Measurements from ENCODE around the gene ECI1. TPM values are rescaled to one million over a fixed set of nuclear protein-coding genes. Genes with fewer than 3 reads are reported as not detected.
A peak's percentile ranks its signal among the peaks of the same experiment; 100 is the strongest.

Gene ECI1
- total and polyA plus RNA-seq, 2 of the 13 experiments (the other 11 are each of a cell fraction or from before 2014, with no cell fraction given): 82.0 to 102 TPM

- TF ChIP-seq ZNF574 (CRISPR knock-in tag; IDR thresholded peaks at IDR 0.05): peak; percentile 80
- 0 out of 2 replicates have a peak, but pooled peaks have one; percentile 30 for TF ChIP-seq ZBTB38 (CRISPR knock-in tag; IDR thresholded peaks at IDR 0.05)
- no peak for TF ChIP-seq PTBP1 (IDR thresholded peaks at IDR 0.05; ENCODE audit: low read depth, low read length, poor library complexity, severe bottlenecking)
- peak; percentile 20; the same call in 1 of the 2 replicates for TF ChIP-seq MTF1 (CRISPR knock-in tag; IDR thresholded peaks at IDR 0.05)
- TF ChIP-seq ZNF367 (CRISPR knock-in tag; IDR thresholded peaks at IDR 0.05; ENCODE audit: borderline replicate concordance): peak; percentile 68; the same call in 1 of the 2 replicates
- no peak for TF ChIP-seq ZNF282 (IDR thresholded peaks at IDR 0.05; ENCODE audit: partially characterized antibody)
- no peak for TF ChIP-seq KDM6A (CRISPR knock-in tag; IDR thresholded peaks at IDR 0.05; ENCODE audit: low read depth)
- TF ChIP-seq ZFP62 (CRISPR knock-in tag; IDR thresholded peaks at IDR 0.05): no peak
- peak; percentile 79; the same call in 1 of the 2 replicates for TF ChIP-seq MEF2D (CRISPR knock-in tag; IDR thresholded peaks at IDR 0.05)
- no peak for TF ChIP-seq NCOA5 (CRISPR knock-in tag; IDR thresholded peaks at IDR 0.05)
- TF ChIP-seq RAD51 (IDR thresholded peaks at IDR 0.05; ENCODE audit: borderline replicate concordance): no peak
- peak; percentile 94 for TF ChIP-seq ZNF446 (CRISPR knock-in tag; IDR thresholded peaks at IDR 0.05)
- peak; percentile 92; the same call in 1 of the 2 replicates for TF ChIP-seq ZNF567 (CRISPR knock-in tag; IDR thresholded peaks at IDR 0.05; ENCODE audit: borderline replicate concordance)
- peak; percentile 89 for TF ChIP-seq PHF8 (CRISPR knock-in tag; IDR thresholded peaks at IDR 0.05)
- no peak for TF ChIP-seq ZNF432 (CRISPR knock-in tag; IDR thresholded peaks at IDR 0.05; ENCODE audit: borderline replicate concordance)
- TF ChIP-seq GTF3A (CRISPR knock-in tag; conservative IDR thresholded peaks at IDR 0.05): peak; percentile 77
- TF ChIP-seq ETV6 (CRISPR knock-in tag; conservative IDR thresholded peaks at IDR 0.05): no peak
- TF ChIP-seq ZNF260 (CRISPR knock-in tag; IDR thresholded peaks at IDR 0.05; ENCODE audit: borderline replicate concordance, low read depth): peak; percentile 78; the same call in 1 of the 2 replicates
- TF ChIP-seq ZNF547 (CRISPR knock-in tag; IDR thresholded peaks at IDR 0.05): peak; percentile 89; the same call in 1 of the 2 replicates
- TF ChIP-seq RFXAP (CRISPR knock-in tag; IDR thresholded peaks at IDR 0.05; ENCODE audit: borderline replicate concordance): peak; percentile 66
- TF ChIP-seq AKAP8 (CRISPR knock-in tag; IDR thresholded peaks at IDR 0.05): no peak; the same call in 1 of the 2 replicates
- peak; percentile 17; the same call in 1 of the 2 replicates for TF ChIP-seq SOX13 (IDR thresholded peaks at IDR 0.05)
- peak in 1 of 2 experiments; percentile 49; a peak in 2 of 4 replicates for TF ChIP-seq SOX13 (CRISPR knock-in tag; conservative IDR thresholded peaks at IDR 0.05 in 1 of 2, IDR thresholded peaks at IDR 0.05 in 1 of 2)
- TF ChIP-seq AGO1 (IDR thresholded peaks at IDR 0.05; ENCODE audit: low read depth, low read length, poor library complexity, severe bottlenecking): peak; percentile 70
- peak; percentile 97 for TF ChIP-seq MAX (IDR thresholded peaks at IDR 0.05)
- no peak for TF ChIP-seq KDM1A (CRISPR knock-in tag; IDR thresholded peaks at IDR 0.05)
- peak; percentile 74 for TF ChIP-seq HNRNPLL (IDR thresholded peaks at IDR 0.05; ENCODE audit: low read depth, low read length, poor library complexity, severe bottlenecking)
- TF ChIP-seq HNRNPUL1 (IDR thresholded peaks at IDR 0.05; ENCODE audit: low read depth, low read length): 0 out of 2 replicates have a peak, but pooled peaks have one; percentile 18
- TF ChIP-seq AHR (CRISPR knock-in tag; IDR thresholded peaks at IDR 0.05): peak; percentile 54; the same call in 1 of the 2 replicates
- peak; percentile 59; the same call in 1 of the 2 replicates for TF ChIP-seq ZNF891 (CRISPR knock-in tag; IDR thresholded peaks at IDR 0.05)
Observed at GRCh38 chr16:2267913-2268666, 16.7 kb upstream of the ECI1 start, which contains the start of gene RNPS1 (continued).

All from HepG2 (cell line).